Loucy (cell line): ENCODE measurements around the gene STK36.

ENCODE experiments used
- H2AFZ ChIP-seq: fragments of 200-600 bp; sonication (generic); 2 replicates; pipeline ENCODE4 v1.6.0; 2016; ENCODE audit warnings: antibody characterized with exemption, mild to moderate bottlenecking, low read length, moderate library complexity
- H3F3A ChIP-seq: fragments of 200-600 bp; 2 replicates; pipeline ENCODE4 v1.6.0; 2016; ENCODE audit warnings: antibody characterized with exemption, low read depth, mild to moderate bottlenecking
- H3K27me3 ChIP-seq: fragments of 200-600 bp; sonication (generic); 2 replicates; pipeline ENCODE4 v1.6.1; 2014; ENCODE audit warnings: low read length, mild to moderate bottlenecking; ENCODE audit not compliant: insufficient read depth, poor library complexity, severe bottlenecking
- H3K36me3 ChIP-seq: fragments of 200-600 bp; sonication (generic); 2 replicates; pipeline ENCODE4 v1.6.1; 2016; ENCODE audit warnings: low read length; ENCODE audit not compliant: insufficient read depth
- H3K4me1 ChIP-seq: fragments of 200-600 bp; sonication (generic); 2 replicates; pipeline ENCODE4 v1.5.1; 2014; ENCODE audit warnings: low read length, mild to moderate bottlenecking; ENCODE audit not compliant: insufficient read depth, poor library complexity, severe bottlenecking
- H3K4me2 ChIP-seq: fragments of 200-600 bp; sonication (generic); 2 replicates; pipeline ENCODE4 v1.6.0; 2014; ENCODE audit warnings: antibody characterized with exemption, low read length, low read depth, mild to moderate bottlenecking; ENCODE audit not compliant: poor library complexity, severe bottlenecking
- H3K4me3 ChIP-seq: fragments of 200-600 bp; sonication (generic); 2 replicates; pipeline ENCODE4 v1.5.1; 2014; ENCODE audit warnings: low read length, mild to moderate bottlenecking, mixed read lengths; ENCODE audit not compliant: poor library complexity, severe bottlenecking
- H3K79me2 ChIP-seq: fragments of 200-600 bp; sonication (generic); 2 replicates; pipeline ENCODE4 v1.6.1; 2014; ENCODE audit warnings: low read length; ENCODE audit not compliant: insufficient read depth
- H3K9ac ChIP-seq: fragments of 200-600 bp; sonication (generic); 2 replicates; pipeline ENCODE4 v1.6.0; 2014; ENCODE audit warnings: mild to moderate bottlenecking, low read depth, low read length, moderate library complexity; ENCODE audit not compliant: poor library complexity, severe bottlenecking
- H3K9me2 ChIP-seq: fragments of 200-600 bp; sonication (generic); replicated peaks from 2 replicates; pipeline ENCODE4 v1.6.1; 2016; ENCODE audit warnings: low read depth, low read length, mixed read lengths
- H3K9me3 ChIP-seq: fragments of 200-600 bp; sonication (generic); 2 replicates; pipeline ENCODE4 v1.6.1; 2014; ENCODE audit warnings: mild to moderate bottlenecking, antibody characterized with exemption, low read length, low read depth; ENCODE audit not compliant: insufficient read depth
- H4K20me1 ChIP-seq: fragments of 200-600 bp; sonication (generic); 2 replicates; pipeline ENCODE4 v1.6.0; 2014; ENCODE audit warnings: antibody characterized with exemption, low read length, mild to moderate bottlenecking; ENCODE audit not compliant: insufficient read depth, poor library complexity, severe bottlenecking
- EZH2phosphoT487 ChIP-seq: fragments of 200-600 bp; IDR thresholded peaks from 2 replicates; pipeline ENCODE4 v1.6.1; 2018; ENCODE audit warnings: antibody characterized with exemption, mild to moderate bottlenecking, moderate library complexity, borderline replicate concordance
- TF ChIP-seq, protein P1 (sequence below): fragments of 200-600 bp; sonication (generic); conservative IDR thresholded peaks from 2 replicates; pipeline ENCODE4 v1.5.1; 2014; ENCODE audit warnings: mild to moderate bottlenecking, antibody characterized with exemption, low read length

The STK36 gene

DNA sequence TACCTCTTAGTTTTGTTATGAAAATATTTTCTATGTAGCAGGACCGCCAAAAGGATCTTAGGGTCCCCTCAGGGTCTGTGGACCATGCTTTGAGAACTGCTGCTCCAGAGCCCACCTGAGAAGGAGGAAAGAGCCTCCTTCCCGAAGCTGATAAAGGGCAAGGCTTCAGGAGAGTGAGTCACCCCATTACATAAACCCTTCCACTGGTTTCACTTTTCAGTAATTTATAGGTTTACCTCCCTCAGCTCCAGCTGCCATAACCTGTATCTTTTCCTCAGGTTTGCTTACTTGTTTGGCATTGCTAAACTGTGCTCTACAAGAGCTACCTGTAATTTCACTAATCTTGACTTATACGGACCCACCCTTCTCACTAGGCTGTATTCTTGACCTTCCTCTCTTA, 45.4 kb downstream of the STK36 start:
- Histone ChIP-seq H3K4me3 (no peak overlapping the region), H3K79me2 (peaks cover 52% of the 10 kb centered on the region), H2AFZ (no peak overlapping the region), H3K4me1 (peaks cover 27% of the 10 kb centered on the region), H3F3A (no peaks in the 10 kb centered on the region), H3K27me3 (no peaks in the 10 kb centered on the region), H3K4me2 (peak overlapping the region; percentile 26), H3K9me3 (no peaks in the 10 kb centered on the region), H3K9ac (no peak overlapping the region), H4K20me1 (peaks cover 16% of the 10 kb centered on the region), H3K9me2 (no peaks in the 10 kb centered on the region), H3K36me3 (no peaks in the 10 kb centered on the region; the same call in 1 of the 2 replicates)
- TF ChIP-seq, protein P1, sequence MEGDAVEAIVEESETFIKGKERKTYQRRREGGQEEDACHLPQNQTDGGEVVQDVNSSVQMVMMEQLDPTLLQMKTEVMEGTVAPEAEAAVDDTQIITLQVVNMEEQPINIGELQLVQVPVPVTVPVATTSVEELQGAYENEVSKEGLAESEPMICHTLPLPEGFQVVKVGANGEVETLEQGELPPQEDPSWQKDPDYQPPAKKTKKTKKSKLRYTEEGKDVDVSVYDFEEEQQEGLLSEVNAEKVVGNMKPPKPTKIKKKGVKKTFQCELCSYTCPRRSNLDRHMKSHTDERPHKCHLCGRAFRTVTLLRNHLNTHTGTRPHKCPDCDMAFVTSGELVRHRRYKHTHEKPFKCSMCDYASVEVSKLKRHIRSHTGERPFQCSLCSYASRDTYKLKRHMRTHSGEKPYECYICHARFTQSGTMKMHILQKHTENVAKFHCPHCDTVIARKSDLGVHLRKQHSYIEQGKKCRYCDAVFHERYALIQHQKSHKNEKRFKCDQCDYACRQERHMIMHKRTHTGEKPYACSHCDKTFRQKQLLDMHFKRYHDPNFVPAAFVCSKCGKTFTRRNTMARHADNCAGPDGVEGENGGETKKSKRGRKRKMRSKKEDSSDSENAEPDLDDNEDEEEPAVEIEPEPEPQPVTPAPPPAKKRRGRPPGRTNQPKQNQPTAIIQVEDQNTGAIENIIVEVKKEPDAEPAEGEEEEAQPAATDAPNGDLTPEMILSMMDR, result no peak
- TF ChIP-seq EZH2phosphoT487, result no peak

DNA sequence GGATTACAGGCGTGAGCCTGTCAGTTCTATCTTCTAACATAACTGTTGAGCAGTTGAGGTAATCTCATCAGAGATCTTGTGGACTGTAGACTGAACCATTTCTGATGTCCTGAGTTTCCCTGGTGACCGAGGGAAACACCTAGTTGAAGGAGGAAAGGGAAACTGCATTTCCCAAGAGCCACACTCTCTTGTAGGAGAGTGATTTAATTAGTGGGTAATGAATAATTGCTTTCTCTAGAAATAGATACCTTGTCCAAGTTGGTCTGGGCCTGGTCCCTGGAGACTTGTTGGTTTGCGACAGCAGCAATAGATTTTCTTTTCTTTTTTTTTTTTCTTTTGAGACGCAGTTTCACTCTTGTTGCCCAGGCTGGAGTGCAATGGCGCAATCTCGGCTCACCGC, 46.2 kb downstream of the STK36 start:
- H2AFZ ChIP-seq, result no peak overlapping the region
- TF ChIP-seq, protein P1, result no peak
- no peak for TF ChIP-seq EZH2phosphoT487
- peaks cover 44% of the 10 kb centered on the region for H3K79me2 ChIP-seq
- no peaks in the 10 kb centered on the region for H3K9me3 ChIP-seq
- peaks cover 14% of the 10 kb centered on the region for H4K20me1 ChIP-seq
- H3K4me3 ChIP-seq, result no peak overlapping the region
- H3K4me2 ChIP-seq, result no peak overlapping the region
- H3K9ac ChIP-seq, result no peak overlapping the region
- H3F3A ChIP-seq, result no peaks in the 10 kb centered on the region; the same call in 1 of the 2 replicates
- H3K27me3 ChIP-seq, result no peaks in the 10 kb centered on the region
- H3K4me1 ChIP-seq, result peaks cover 26% of the 10 kb centered on the region
- H3K9me2 ChIP-seq, result no peaks in the 10 kb centered on the region
- no peaks in the 10 kb centered on the region; the same call in 1 of the 2 replicates for H3K36me3 ChIP-seq

DNA sequence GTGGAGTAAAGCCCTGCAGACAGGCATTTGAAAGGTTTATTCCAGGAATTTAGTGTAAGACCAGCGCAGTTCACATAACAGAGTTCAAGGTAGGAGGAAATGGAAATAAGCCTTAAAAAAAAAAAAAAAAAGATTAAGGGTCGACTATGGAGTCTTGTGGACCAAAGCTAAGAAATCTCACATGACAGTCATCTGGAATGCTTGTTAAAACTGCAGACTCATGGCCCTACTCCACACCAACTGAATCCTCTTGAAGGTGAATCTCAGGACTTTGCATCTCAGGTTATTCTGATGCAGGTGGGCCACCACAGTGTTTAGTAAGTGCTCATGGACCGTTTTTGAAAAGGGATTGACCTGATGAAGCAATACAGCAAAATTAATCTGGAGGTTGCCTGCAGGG, 47.6 kb downstream of the STK36 start:
- Histone ChIP-seq H3K27me3 (no peaks in the 10 kb centered on the region), H3K4me2 (no peak overlapping the region), H3K9ac (no peak overlapping the region), H3K36me3 (no peaks in the 10 kb centered on the region; the same call in 1 of the 2 replicates), H3K4me3 (no peak overlapping the region), H3K4me1 (peaks cover 19% of the 10 kb centered on the region), H3K79me2 (peaks cover 30% of the 10 kb centered on the region; the same call in 1 of the 2 replicates), H4K20me1 (peaks cover 4% of the 10 kb centered on the region), H3K9me2 (no peaks in the 10 kb centered on the region), H2AFZ (no peak overlapping the region), H3F3A (no peaks in the 10 kb centered on the region; the same call in 1 of the 2 replicates), H3K9me3 (no peaks in the 10 kb centered on the region)
- TF ChIP-seq, protein P1, result no peak
- no peak for TF ChIP-seq EZH2phosphoT487
